Mucosa of rectum (tissue), 2 donors: Measurements from ENCODE around the gene PTPRJ.

Experiments
- H3K27ac ChIP-seq, 2 donors: one replicate each; pipeline ENCODE4 v1.7.0; 2013; ENCODE audit warnings: inconsistent platforms in 2 of 2, low read depth in 2 of 2, low read length in 2 of 2
- H3K27me3 ChIP-seq, 2 donors: one replicate each; pipeline ENCODE4 v1.7.0; 2013; ENCODE audit warnings: low read length in 2 of 2; ENCODE audit not compliant: control insufficient read depth in 2 of 2, insufficient read depth in 2 of 2
- H3K36me3 ChIP-seq, 2 donors: one replicate each; pipeline ENCODE4 v1.7.0; 2013; ENCODE audit warnings: low read length in 2 of 2; ENCODE audit not compliant: control insufficient read depth in 2 of 2, insufficient read depth in 2 of 2
- H3K4me1 ChIP-seq, 2 donors: one replicate each; pipeline ENCODE4 v1.7.0; 2013; ENCODE audit warnings: low read length in 2 of 2, mild to moderate bottlenecking in 1 of 2; ENCODE audit not compliant: control insufficient read depth in 2 of 2, insufficient read depth in 2 of 2
- H3K4me3 ChIP-seq, 2 donors: one replicate each; pipeline ENCODE4 v1.7.0; 2013; ENCODE audit warnings: low read length in 2 of 2
- H3K9ac ChIP-seq, 2 donors: one replicate each; pipeline ENCODE4 v1.7.0; 2013; ENCODE audit warnings: low read length in 2 of 2, low read depth in 1 of 2, mild to moderate bottlenecking in 1 of 2
- H3K9me3 ChIP-seq, 2 donors: one replicate each; pipeline ENCODE4 v1.7.0; 2013; ENCODE audit warnings: low read length in 2 of 2; ENCODE audit not compliant: control insufficient read depth in 2 of 2
- donor health status: healthy.
- donor health status: Normal muscosa, but diverticular disease.

Gene PTPRJ

GRCh38 chr11:48087974-48088681 lies 107.8 kb downstream of the PTPRJ start:
- H3K4me3 ChIP-seq = no peak overlapping the region
- H3K27me3 ChIP-seq = no peaks in the 10 kb centered on the region
- H3K9me3 ChIP-seq = no peaks in the 10 kb centered on the region
- H3K27ac ChIP-seq = no peak overlapping the region
- peaks cover 7 to 24% of the 10 kb centered on the region in 2 donors for H3K4me1 ChIP-seq
- H3K36me3 ChIP-seq = no peaks in the 10 kb centered on the region
- no peak overlapping the region for H3K9ac ChIP-seq

GRCh38 chr11:48088682-48089050 lies 108.3 kb downstream of the PTPRJ start:
- no peak overlapping the region for H3K4me3 ChIP-seq
- H3K36me3 ChIP-seq = no peaks in the 10 kb centered on the region
- no peaks in the 10 kb centered on the region for H3K27me3 ChIP-seq
- no peak overlapping the region for H3K9ac ChIP-seq
- H3K27ac ChIP-seq = no peak overlapping the region
- no peaks in the 10 kb centered on the region for H3K9me3 ChIP-seq
- peaks cover 8 to 27% of the 10 kb centered on the region in 2 donors for H3K4me1 ChIP-seq

- Histone ChIP-seq H3K27ac (no peak overlapping the region), H3K36me3 (no peaks in the 10 kb centered on the region), H3K27me3 (no peaks in the 10 kb centered on the region), H3K4me3 (no peak overlapping the region), H3K9me3 (no peaks in the 10 kb centered on the region), H3K9ac (no peak overlapping the region), H3K4me1 (peaks cover 16 to 40% of the 10 kb centered on the region in 2 donors)
These were observed 109.8 kb downstream of the PTPRJ start for GRCh38 chr11:48090174-48090573.

- no peaks in the 10 kb centered on the region for H3K9me3 ChIP-seq
- no peak overlapping the region for H3K4me3 ChIP-seq
- H3K27me3 ChIP-seq = no peaks in the 10 kb centered on the region
- H3K27ac ChIP-seq = no peak overlapping the region
- peaks cover 19 to 43% of the 10 kb centered on the region in 2 donors for H3K4me1 ChIP-seq
- H3K36me3 ChIP-seq = no peaks in the 10 kb centered on the region
- H3K9ac ChIP-seq = no peak overlapping the region
These were observed 111.2 kb downstream of the PTPRJ start for GRCh38 chr11:48091426-48092102.

- H3K9ac ChIP-seq = no peak overlapping the region
These were observed 113.0 kb downstream of the PTPRJ start for GRCh38 chr11:48093323-48093722.

GRCh38 chr11:48093795-48094642 lies 113.7 kb downstream of the PTPRJ start:
- peak overlapping the region; percentile 18 to 56 for H3K4me3 ChIP-seq
- peaks cover 11 to 29% of the 10 kb centered on the region in 2 donors for H3K4me1 ChIP-seq
- H3K9ac ChIP-seq = peak overlapping the region in 1 of 2 donors; percentile 26
- H3K27ac ChIP-seq = peak overlapping the region; percentile 56 to 62
- no peaks in the 10 kb centered on the region for H3K9me3 ChIP-seq
- no peaks in the 10 kb centered on the region for H3K36me3 ChIP-seq
- H3K27me3 ChIP-seq = no peaks in the 10 kb centered on the region

More at GRCh38 chr11:48093323-48093722, 113.0 kb downstream of the PTPRJ start:
- no peaks in the 10 kb centered on the region for H3K36me3 ChIP-seq
- H3K4me3 ChIP-seq = peak overlapping the region; percentile 3 to 56
- H3K27ac ChIP-seq = peak overlapping the region; percentile 56 to 62
- no peaks in the 10 kb centered on the region for H3K27me3 ChIP-seq
- H3K9me3 ChIP-seq = no peaks in the 10 kb centered on the region
- peaks cover 15 to 35% of the 10 kb centered on the region in 2 donors for H3K4me1 ChIP-seq

GRCh38 chr11:48094643-48095339 lies 114.4 kb downstream of the PTPRJ start:
- Histone ChIP-seq H3K9me3 (no peaks in the 10 kb centered on the region), H3K36me3 (no peaks in the 10 kb centered on the region), H3K4me3 (no peak overlapping the region), H3K4me1 (peaks cover 14 to 29% of the 10 kb centered on the region in 2 donors), H3K9ac (no peak overlapping the region), H3K27me3 (no peaks in the 10 kb centered on the region), H3K27ac (no peak overlapping the region)

- Histone ChIP-seq H3K27ac (no peak overlapping the region), H3K4me3 (no peak overlapping the region), H3K27me3 (no peaks in the 10 kb centered on the region), H3K9ac (no peak overlapping the region), H3K4me1 (peaks cover 18 to 31% of the 10 kb centered on the region in 2 donors), H3K9me3 (no peaks in the 10 kb centered on the region), H3K36me3 (no peaks in the 10 kb centered on the region)
These were observed 115.6 kb downstream of the PTPRJ start for GRCh38 chr11:48095779-48096470.
